Suprapubic skin (tissue), 4 donors: ENCODE measurements around the gene CRYBG1. TPM values are rescaled to one million over a fixed set of nuclear protein-coding genes. Genes with fewer than 3 reads are reported as not detected.
A peak's percentile ranks its signal among the peaks of the same experiment; 100 is the strongest.

ENCODE experiments used
- DNase-seq, 2 donors: peaks; one replicate each; pipeline ENCODE4 v3.0.0-alpha.2; 2019; ENCODE audit warnings: low spot score in 2 of 2
- H3K27ac ChIP-seq: fragments of 200-600 bp; sonication (generic); one replicate; pipeline ENCODE4 v1.5.1; 2019
- H3K27me3 ChIP-seq: fragments of 200-600 bp; sonication (generic); one replicate; pipeline ENCODE4 v1.5.1; 2019
- H3K36me3 ChIP-seq: fragments of 200-600 bp; sonication (generic); one replicate; pipeline ENCODE4 v1.5.1; 2019
- H3K4me1 ChIP-seq: fragments of 200-600 bp; sonication (generic); one replicate; pipeline ENCODE4 v1.5.1; 2019
- H3K4me3 ChIP-seq: fragments of 200-600 bp; sonication (generic); one replicate; pipeline ENCODE4 v1.5.1; 2019; ENCODE audit warnings: mild to moderate bottlenecking
- H3K9me3 ChIP-seq: fragments of 200-600 bp; sonication (generic); one replicate; pipeline ENCODE4 v1.5.1; 2019
- CTCF ChIP-seq, 2 donors: fragments of 200-600 bp in 1 of 2; fragments of 450-650 bp in 1 of 2; sonication (generic) in 1 of 2; IDR thresholded peaks; one replicate each; pipeline ENCODE4 v1.5.1; 2016 to 2019; ENCODE audit warnings: antibody characterized with exemption in 2 of 2, mild to moderate bottlenecking in 1 of 2, moderate library complexity in 1 of 2
- EP300 ChIP-seq: sonication (generic); formaldehyde crosslinking; IDR thresholded peaks from one replicate; pipeline ENCODE4 v1.6.1; 2017; ENCODE audit warnings: antibody characterized with exemption
- POLR2A ChIP-seq, 2 donors: fragments of 450-650 bp; IDR thresholded peaks; one replicate each; pipeline ENCODE4 v1.6.1; 2017; ENCODE audit warnings: antibody characterized with exemption in 2 of 2, mild to moderate bottlenecking in 2 of 2, moderate library complexity in 2 of 2
- POLR2AphosphoS5 ChIP-seq, 3 donors: sonication (generic); formaldehyde crosslinking; IDR thresholded peaks; one replicate each; pipeline ENCODE4 v1.6.1; 2017; ENCODE audit warnings: antibody characterized with exemption in 3 of 3
- WGBS: methylation state at CpG from one replicate; pipeline ENCODE4 v1.1.5; 2018; 5-methylcytosine and 5-hydroxymethylcytosine counted together
- total RNA-seq, 4 donors: library from RNA; depleted of rRNA; stranded (reverse); fragments of >200 nt; gene quantifications; one replicate each; pipeline ENCODE4 v1.1.0, GENCODE V29; 2016

The CRYBG1 gene
- total RNA-seq, 4 donors from 2014 or later, result 91.8 to 124 (median 99.7) TPM

- TF ChIP-seq EP300, result no peak
- TF ChIP-seq POLR2AphosphoS5 (IDR thresholded peaks at IDR 0.05), result no peak
- no peak for TF ChIP-seq CTCF (IDR thresholded peaks at IDR 0.05)
- no peaks in the 10 kb centered on the region for H3K9me3 ChIP-seq
- no peak for DNase-seq
- H3K4me1 ChIP-seq, result peaks cover 17% of the 10 kb centered on the region
- H3K27ac ChIP-seq, result no peak overlapping the region
- no peak overlapping the region for H3K4me3 ChIP-seq
- 80% methylated on average over 5 of the region's 5 CpGs for WGBS
- H3K27me3 ChIP-seq, result no peaks in the 10 kb centered on the region
- H3K36me3 ChIP-seq, result no peaks in the 10 kb centered on the region
Measured at GRCh38 chr6:106470316-106470715, 109.8 kb downstream of the CRYBG1 start.

- Histone ChIP-seq H3K27me3 (no peaks in the 10 kb centered on the region), H3K27ac (no peak overlapping the region), H3K4me1 (peaks cover 17% of the 10 kb centered on the region), H3K4me3 (no peak overlapping the region), H3K36me3 (no peaks in the 10 kb centered on the region), H3K9me3 (no peaks in the 10 kb centered on the region)
- no peak for TF ChIP-seq POLR2A (IDR thresholded peaks at IDR 0.05)
- no peak for TF ChIP-seq CTCF (IDR thresholded peaks at IDR 0.05)
- TF ChIP-seq POLR2AphosphoS5 (IDR thresholded peaks at IDR 0.05), result no peak
- TF ChIP-seq EP300, result no peak
- DNase-seq, result no peak
Measured at GRCh38 chr6:106470811-106471210, 110.3 kb downstream of the CRYBG1 start.

GRCh38 chr6:106473812-106474211, 113.3 kb downstream of the CRYBG1 start:
- TF ChIP-seq CTCF (IDR thresholded peaks at IDR 0.05) (no peak), EP300 (no peak), POLR2A (IDR thresholded peaks at IDR 0.05) (no peak)
- H3K27me3 ChIP-seq, result no peaks in the 10 kb centered on the region
- no peak overlapping the region for H3K4me3 ChIP-seq
- 74% methylated on average over 1 of the region's 1 CpG for WGBS
- H3K4me1 ChIP-seq, result peaks cover 21% of the 10 kb centered on the region
- DNase-seq, result no peak
- H3K9me3 ChIP-seq, result no peaks in the 10 kb centered on the region
- H3K36me3 ChIP-seq, result no peaks in the 10 kb centered on the region
- no peak overlapping the region for H3K27ac ChIP-seq

GRCh38 chr6:106474466-106474865, 113.9 kb downstream of the CRYBG1 start:
- TF ChIP-seq EP300 (no peak), CTCF (IDR thresholded peaks at IDR 0.05) (no peak), POLR2A (IDR thresholded peaks at IDR 0.05) (no peak)
- Histone ChIP-seq H3K27me3 (no peaks in the 10 kb centered on the region), H3K4me3 (no peak overlapping the region), H3K36me3 (no peaks in the 10 kb centered on the region), H3K4me1 (peaks cover 17% of the 10 kb centered on the region), H3K9me3 (no peaks in the 10 kb centered on the region), H3K27ac (no peak overlapping the region)
- no peak for DNase-seq
- 96% methylated on average over 5 of the region's 5 CpGs for WGBS

- peaks cover 10% of the 10 kb centered on the region for H3K4me1 ChIP-seq
- no peaks in the 10 kb centered on the region for H3K36me3 ChIP-seq
- no peaks in the 10 kb centered on the region for H3K9me3 ChIP-seq
- H3K27ac ChIP-seq, result no peak overlapping the region
- TF ChIP-seq POLR2A (IDR thresholded peaks at IDR 0.05) (peak in 1 of 2 donors; percentile 3), CTCF (IDR thresholded peaks at IDR 0.05) (no peak), EP300 (no peak)
- 65% methylated on average over 6 of the region's 6 CpGs for whole genome bisulfite sequencing
- no peaks in the 10 kb centered on the region for H3K27me3 ChIP-seq
- H3K4me3 ChIP-seq, result no peak overlapping the region
- DNase-seq, result no peak
Measured at GRCh38 chr6:106475284-106475683, 114.8 kb downstream of the CRYBG1 start.
